GM21737 (cell line): Measurements from ENCODE around the gene ATP2C2.
"Not testable (repeated sequence)": the region's sequence is repeated elsewhere in the genome, so short reads cannot be mapped to it uniquely, and the experiment has no call there.

ENCODE experiments used
- ATAC-seq: cut with Tn5 transposase; IDR thresholded peaks from one replicate; pipeline ENCODE4 v1.9.1; 2021; ENCODE audit warnings: mild to moderate bottlenecking, moderate library complexity; ENCODE audit not compliant: unreplicated experiment

ATP2C2 gene

GRCh38 chr16:84339311-84339710, 29.0 kb upstream of the ATP2C2 start:
- ATAC-seq, result no peak

- ATAC-seq, result no peak
Observed at GRCh38 chr16:84339766-84340165, 28.6 kb upstream of the ATP2C2 start.

DNA sequence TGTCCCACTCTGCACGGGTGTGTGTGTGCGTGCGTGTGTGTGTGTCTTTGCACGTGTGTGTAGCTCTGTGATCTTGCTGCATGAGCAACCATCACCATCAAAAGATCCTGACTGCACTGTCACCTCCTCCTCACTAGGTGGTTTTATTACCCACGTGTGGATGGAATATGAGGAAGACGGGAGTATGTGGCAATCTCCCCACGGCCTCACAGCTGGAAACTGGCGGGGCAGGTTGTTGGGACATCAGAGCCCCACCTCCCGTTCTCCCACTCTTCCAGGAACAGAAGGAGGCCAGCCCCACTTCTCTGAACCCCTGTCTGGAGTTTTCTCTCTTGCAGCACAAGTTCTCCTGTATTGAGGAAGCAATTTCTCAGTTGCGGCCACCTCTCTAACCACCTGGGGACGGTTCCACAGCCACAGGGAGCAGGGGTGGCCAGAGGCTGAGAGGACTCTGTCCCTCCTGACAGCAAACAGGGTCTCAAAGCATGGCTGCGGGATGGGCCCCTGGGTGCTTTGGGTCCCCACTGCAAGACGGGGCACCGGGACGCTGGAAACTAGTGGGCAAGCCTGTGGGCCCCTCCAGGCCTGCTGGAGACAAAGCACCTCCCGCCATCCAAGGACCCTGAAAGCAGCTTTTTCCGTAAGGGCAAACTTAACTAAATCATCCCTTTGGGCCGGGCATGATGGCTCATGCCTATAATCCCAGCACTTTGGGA, 27.9 kb upstream of the ATP2C2 start:
- no peak for ATAC-seq

- no peak for ATAC-seq
Observed at GRCh38 chr16:84341528-84342295, 26.6 kb upstream of the ATP2C2 start.

GRCh38 chr16:84343800-84344199, 24.5 kb upstream of the ATP2C2 start:
- ATAC-seq, result not testable (repeated sequence)

DNA sequence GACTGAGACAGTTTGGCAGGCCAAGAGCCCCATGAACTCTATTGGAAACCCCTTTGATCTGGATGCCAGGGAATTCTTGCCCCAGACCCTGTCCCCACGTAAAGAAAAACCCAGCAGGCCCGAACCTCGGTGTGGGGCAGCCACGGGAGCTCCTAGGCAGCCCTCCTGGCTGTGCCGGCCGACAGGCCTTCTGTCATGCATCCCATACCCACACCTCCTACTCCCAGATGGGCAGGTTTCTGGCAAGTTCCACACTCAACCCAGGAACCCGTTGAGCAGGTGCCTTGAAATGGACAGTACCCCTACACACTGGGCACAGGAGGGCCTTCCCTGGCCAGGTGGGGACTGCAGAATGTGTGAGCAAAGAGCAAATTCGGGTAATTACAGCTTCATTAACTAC, 23.6 kb upstream of the ATP2C2 start:
- no peak for ATAC-seq

GRCh38 chr16:84347161-84347560, 21.2 kb upstream of the ATP2C2 start:
- no peak for ATAC-seq

DNA sequence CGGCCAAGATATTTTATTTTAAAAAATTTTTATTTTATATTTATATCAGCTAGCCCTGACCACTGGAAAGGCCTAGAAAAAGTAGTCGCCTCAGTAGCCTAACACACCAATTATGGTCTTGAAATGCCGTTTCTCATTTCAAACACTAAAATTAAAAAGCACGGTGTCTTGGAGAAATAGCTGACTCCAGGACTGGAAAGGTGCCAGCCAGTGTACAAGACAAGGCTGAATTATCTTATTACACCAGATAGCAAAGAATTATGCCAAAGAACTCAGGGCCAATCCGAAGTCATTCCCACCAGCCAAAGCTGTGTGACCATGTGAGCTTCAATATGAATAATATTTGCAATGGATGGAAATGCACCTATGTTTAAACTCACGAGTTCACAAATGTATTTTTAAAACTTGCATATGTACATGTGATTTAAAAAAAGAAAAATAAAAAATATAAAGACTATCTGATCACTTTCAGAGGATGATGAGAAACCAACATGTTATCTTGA, 19.9 kb upstream of the ATP2C2 start:
- ATAC-seq, result no peak

- no peak for ATAC-seq
Observed at GRCh38 chr16:84349862-84350684, 18.3 kb upstream of the ATP2C2 start.

GRCh38 chr16:84350685-84351400, 17.5 kb upstream of the ATP2C2 start:
- ATAC-seq, result no peak

DNA sequence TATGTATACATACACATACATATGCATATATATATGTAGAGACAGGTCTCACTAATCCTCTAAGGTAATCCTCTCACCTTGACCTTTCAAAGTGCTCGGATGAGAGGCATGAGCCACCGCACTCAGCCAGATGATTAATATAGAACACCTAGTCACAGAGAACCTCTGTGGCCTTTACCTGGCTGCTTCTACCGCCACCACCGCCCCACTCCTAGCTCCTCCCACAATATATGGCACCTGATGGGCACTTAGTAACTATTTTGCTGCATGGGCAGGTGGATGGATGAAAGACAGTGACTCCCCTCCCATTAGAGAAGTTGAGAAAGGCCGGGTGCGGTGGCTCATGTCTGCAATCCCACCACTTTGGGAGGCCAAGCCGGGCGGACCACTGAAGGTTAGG, 16.7 kb upstream of the ATP2C2 start:
- no peak for ATAC-seq

- ATAC-seq, result no peak
Observed at GRCh38 chr16:84354306-84354705, 14.0 kb upstream of the ATP2C2 start.

- ATAC-seq, result no peak
Observed at GRCh38 chr16:84355149-84355548, 13.2 kb upstream of the ATP2C2 start.

DNA sequence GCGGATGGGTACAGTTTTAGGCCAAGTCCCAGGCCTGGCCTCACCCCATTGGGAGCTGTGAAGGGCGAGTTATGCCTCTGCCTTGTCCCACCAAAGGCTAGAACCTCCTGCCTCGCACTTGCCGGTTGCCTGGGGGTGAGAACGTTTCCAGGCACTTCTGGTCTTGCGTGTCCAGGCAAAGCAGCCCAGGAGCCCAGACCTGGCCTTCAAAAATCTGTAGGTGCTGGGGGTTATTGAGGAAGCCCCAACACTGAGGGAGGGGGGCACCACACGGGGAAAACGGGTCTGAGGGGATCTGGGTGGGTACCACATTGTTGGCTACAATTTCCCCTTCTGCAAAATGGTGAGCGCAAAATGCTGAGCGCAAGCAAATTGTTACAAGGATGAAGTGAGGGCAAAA, 12.2 kb upstream of the ATP2C2 start:
- no peak for ATAC-seq

- no peak for ATAC-seq
Observed at GRCh38 chr16:84356591-84357116, 11.7 kb upstream of the ATP2C2 start.

DNA sequence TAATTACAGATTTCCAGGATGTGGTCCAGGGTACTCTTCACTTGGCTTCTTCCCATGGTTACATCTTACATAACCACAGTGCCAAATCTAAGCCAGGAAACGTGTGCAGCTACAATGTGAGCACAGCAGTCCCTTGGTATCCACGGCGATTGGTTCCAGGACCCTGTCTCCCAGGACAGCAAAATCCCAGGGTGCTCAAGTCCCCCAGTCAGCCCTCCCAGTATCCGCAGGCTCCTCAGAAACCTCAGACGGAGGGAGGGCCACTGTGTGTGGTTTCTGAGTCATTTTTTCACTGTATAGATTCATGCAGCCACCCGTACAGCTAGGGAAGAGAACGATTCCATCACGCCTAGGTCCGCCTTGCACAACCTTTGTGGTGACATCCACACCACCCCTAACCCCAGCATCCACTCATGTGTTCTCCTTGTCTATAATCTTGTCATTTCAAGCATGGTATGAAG, 11.1 kb upstream of the ATP2C2 start:
- ATAC-seq, result no peak

- ATAC-seq, result no peak
Observed at GRCh38 chr16:84358601-84359295, 9.6 kb upstream of the ATP2C2 start.

DNA sequence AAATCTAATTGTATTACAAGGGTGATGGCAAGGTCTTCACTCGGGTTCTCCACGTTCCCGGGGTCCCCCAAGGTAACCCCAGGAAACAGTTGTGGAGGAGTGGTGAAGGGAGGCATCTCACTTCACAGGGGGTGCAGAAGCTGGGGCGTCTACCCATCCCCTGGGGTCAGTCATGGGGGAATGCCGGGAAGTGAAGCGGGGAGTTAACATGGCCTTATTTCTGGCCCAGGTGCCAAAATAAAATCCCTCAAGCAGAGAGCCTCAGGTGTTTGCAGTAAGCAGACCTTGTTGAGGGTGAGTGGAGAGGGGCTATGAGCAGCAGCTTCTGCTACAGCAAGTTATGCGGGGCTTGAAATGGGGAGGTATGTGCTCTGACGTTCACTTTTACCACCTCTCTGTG, 9.0 kb upstream of the ATP2C2 start:
- ATAC-seq, result no peak

- no peak for ATAC-seq
Observed at GRCh38 chr16:84360170-84360569, 8.2 kb upstream of the ATP2C2 start.

DNA sequence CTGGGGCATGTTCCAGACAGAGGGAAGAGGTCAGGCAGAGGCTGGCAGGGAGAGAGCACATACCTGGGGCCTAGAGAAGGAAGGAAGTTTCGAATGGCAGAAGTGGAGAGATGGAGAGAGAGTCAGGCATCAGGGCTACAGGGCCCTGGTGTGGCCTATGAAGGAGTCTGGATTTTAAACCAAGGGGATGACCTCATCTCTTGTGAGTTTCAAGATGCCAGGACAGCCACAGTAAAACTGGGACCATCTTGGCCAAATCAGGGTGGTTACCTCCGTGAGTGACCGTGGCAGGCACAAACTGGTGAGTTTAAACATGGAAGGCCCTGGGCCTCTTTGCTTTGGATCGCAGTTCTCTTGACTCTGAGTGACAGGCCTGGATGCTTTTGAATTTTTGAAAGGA, 7.6 kb upstream of the ATP2C2 start:
- no peak for ATAC-seq
